ENCODE measurements around the gene CFAP100.
A peak's percentile ranks its signal among the peaks of the same experiment; 100 is the strongest.

Gene CFAP100

DNA sequence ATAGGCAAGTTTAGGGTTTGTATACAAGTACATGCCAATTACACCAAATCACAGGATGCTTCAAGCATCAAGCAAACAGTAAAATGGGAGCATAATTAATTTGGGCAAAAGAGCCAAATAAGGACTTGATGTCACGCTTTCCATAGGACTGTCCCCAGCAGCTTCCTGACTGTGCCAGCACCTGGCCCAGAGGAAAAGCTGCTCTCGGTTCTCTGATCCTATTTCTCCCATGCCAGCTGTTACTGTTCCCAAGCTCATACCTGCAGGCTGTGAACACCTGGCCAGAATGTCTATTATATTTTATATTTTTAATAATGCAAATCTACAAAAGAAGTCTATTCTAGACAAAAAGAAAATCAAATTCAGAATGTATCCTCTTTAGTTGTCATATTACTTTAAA is 68.8 kb downstream of the CFAP100 start:
- Histone ChIP-seq H3K4me1 (ENCODE audit: low read depth, poor library complexity, severe bottlenecking) (no peaks in the 10 kb centered on the region), H3K9ac (0 out of 2 replicates have a peak overlapping the region, but pooled peaks have one; percentile 4), H3K79me2 (ENCODE audit: insufficient read depth, low read depth) (no peaks in the 10 kb centered on the region), H3K4me2 (no peak overlapping the region), H2AFZ (ENCODE audit: low read depth) (no peak overlapping the region), H3K27me3 (ENCODE audit: insufficient read depth, low read depth) (no peaks in the 10 kb centered on the region), H3K4me3 (IDR thresholded peaks at IDR 0.05; ENCODE audit: insufficient read depth, low read depth, low read length) (no peak overlapping the region), H3K36me3 (ENCODE audit: insufficient read depth) (no peaks in the 10 kb centered on the region; the same call in 1 of the 2 replicates), H4K20me1 (ENCODE audit: insufficient read depth) (no peaks in the 10 kb centered on the region), H3K27ac (no peak overlapping the region)
- TF ChIP-seq, protein P1, sequence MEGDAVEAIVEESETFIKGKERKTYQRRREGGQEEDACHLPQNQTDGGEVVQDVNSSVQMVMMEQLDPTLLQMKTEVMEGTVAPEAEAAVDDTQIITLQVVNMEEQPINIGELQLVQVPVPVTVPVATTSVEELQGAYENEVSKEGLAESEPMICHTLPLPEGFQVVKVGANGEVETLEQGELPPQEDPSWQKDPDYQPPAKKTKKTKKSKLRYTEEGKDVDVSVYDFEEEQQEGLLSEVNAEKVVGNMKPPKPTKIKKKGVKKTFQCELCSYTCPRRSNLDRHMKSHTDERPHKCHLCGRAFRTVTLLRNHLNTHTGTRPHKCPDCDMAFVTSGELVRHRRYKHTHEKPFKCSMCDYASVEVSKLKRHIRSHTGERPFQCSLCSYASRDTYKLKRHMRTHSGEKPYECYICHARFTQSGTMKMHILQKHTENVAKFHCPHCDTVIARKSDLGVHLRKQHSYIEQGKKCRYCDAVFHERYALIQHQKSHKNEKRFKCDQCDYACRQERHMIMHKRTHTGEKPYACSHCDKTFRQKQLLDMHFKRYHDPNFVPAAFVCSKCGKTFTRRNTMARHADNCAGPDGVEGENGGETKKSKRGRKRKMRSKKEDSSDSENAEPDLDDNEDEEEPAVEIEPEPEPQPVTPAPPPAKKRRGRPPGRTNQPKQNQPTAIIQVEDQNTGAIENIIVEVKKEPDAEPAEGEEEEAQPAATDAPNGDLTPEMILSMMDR (conservative IDR thresholded peaks at IDR 0.05; ENCODE audit: low read depth, low read length) = no peak

DNA sequence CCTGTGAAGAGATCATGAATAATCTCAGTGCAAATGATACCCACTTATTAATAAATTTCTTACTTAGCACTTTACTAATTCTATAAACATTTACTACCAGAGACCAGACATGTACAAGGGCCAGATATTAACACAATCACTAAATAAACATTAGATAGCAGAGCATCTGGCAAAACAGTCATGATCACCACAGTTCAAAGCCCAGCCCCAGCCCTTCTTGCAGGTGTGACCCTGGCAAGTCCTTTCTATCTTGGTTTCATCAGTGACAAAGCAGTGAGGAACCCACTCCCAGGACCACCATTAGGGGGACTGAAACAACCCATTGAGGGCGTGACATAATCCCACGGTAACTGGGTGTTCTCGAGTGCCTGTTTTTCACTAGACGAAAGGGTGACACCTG is 69.4 kb downstream of the CFAP100 start:
- no peaks in the 10 kb centered on the region; the same call in 1 of the 2 replicates for H3K36me3 ChIP-seq (ENCODE audit: insufficient read depth)
- H4K20me1 ChIP-seq (ENCODE audit: insufficient read depth) = no peaks in the 10 kb centered on the region
- H3K4me2 ChIP-seq = no peak overlapping the region

DNA sequence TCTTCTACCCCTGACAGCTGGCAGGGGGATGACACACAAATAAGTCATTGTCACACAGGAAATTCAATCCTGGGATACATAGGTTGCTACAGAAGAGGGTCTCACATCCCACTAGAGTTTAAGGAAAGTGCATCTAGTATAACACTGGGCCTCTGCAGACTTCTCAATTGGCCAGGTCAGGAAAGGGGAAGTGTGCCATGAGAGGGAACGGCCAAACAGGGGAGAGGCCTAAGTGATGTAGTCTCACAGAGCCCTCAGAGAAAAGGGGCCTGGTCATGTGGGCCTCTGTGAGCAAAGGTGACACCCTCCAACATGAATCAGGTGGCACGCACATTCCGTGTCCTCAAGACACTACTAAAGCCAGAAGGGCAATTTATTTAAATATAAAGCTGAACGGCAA is 69.8 kb downstream of the CFAP100 start:
- Histone ChIP-seq H4K20me1 (ENCODE audit: insufficient read depth) (no peaks in the 10 kb centered on the region), H3K27ac (no peak overlapping the region), H3K4me2 (no peak overlapping the region), H3K27me3 (ENCODE audit: insufficient read depth, low read depth) (no peaks in the 10 kb centered on the region), H3K79me2 (ENCODE audit: insufficient read depth, low read depth) (peaks cover 4% of the 10 kb centered on the region; the same call in 1 of the 2 replicates), H3K4me1 (ENCODE audit: low read depth, poor library complexity, severe bottlenecking) (no peaks in the 10 kb centered on the region), H3K36me3 (ENCODE audit: insufficient read depth) (no peaks in the 10 kb centered on the region; the same call in 1 of the 2 replicates), H3K4me3 (IDR thresholded peaks at IDR 0.05; ENCODE audit: insufficient read depth, low read depth, low read length) (no peak overlapping the region), H3K9ac (no peak overlapping the region), H2AFZ (ENCODE audit: low read depth) (no peak overlapping the region)
- TF ChIP-seq, protein P1 (conservative IDR thresholded peaks at IDR 0.05; ENCODE audit: low read depth, low read length) = no peak

More for the DNA sequence above, 69.4 kb downstream of the CFAP100 start:
- no peaks in the 10 kb centered on the region for H3K4me1 ChIP-seq (ENCODE audit: low read depth, poor library complexity, severe bottlenecking)
- TF ChIP-seq, protein P1 (conservative IDR thresholded peaks at IDR 0.05; ENCODE audit: low read depth, low read length) = no peak
- no peak overlapping the region for H2AFZ ChIP-seq (ENCODE audit: low read depth)
- H3K27me3 ChIP-seq (ENCODE audit: insufficient read depth, low read depth) = no peaks in the 10 kb centered on the region
- H3K4me3 ChIP-seq (IDR thresholded peaks at IDR 0.05; ENCODE audit: insufficient read depth, low read depth, low read length) = no peak overlapping the region
- H3K9ac ChIP-seq = no peak overlapping the region
- H3K27ac ChIP-seq = no peak overlapping the region
- no peaks in the 10 kb centered on the region for H3K79me2 ChIP-seq (ENCODE audit: insufficient read depth, low read depth)

DNA sequence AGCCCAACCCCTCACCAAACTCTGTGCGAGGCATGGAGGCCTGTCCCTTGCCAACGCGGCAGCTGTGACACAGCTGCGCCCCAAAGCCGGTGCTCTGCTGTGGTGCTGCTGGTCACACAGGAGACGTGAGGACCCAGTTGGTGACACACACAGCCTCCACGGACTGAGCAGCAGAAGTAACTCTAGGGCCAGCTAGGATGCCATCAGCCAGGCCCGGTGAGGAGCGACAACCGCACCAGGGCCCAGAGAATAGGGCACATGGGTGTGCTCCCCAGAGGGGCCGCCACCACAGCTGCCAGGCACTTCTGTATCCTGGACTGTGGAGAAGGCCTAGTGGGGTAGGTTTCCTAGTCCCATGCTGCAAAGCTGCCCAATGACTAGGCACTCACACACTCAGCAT is 70.3 kb downstream of the CFAP100 start:
- no peak overlapping the region for H3K9ac ChIP-seq
- H3K79me2 ChIP-seq (ENCODE audit: insufficient read depth, low read depth) = peaks cover 9% of the 10 kb centered on the region
- no peaks in the 10 kb centered on the region for H3K4me1 ChIP-seq (ENCODE audit: low read depth, poor library complexity, severe bottlenecking)
- TF ChIP-seq, protein P1 (conservative IDR thresholded peaks at IDR 0.05; ENCODE audit: low read depth, low read length) = no peak
- no peak overlapping the region for H2AFZ ChIP-seq (ENCODE audit: low read depth)
- no peaks in the 10 kb centered on the region for H4K20me1 ChIP-seq (ENCODE audit: insufficient read depth)
- H3K4me3 ChIP-seq (IDR thresholded peaks at IDR 0.05; ENCODE audit: insufficient read depth, low read depth, low read length) = no peak overlapping the region
- no peak overlapping the region for H3K4me2 ChIP-seq
- H3K27me3 ChIP-seq (ENCODE audit: insufficient read depth, low read depth) = no peaks in the 10 kb centered on the region
- H3K27ac ChIP-seq = no peak overlapping the region
- H3K36me3 ChIP-seq (ENCODE audit: insufficient read depth) = no peaks in the 10 kb centered on the region; the same call in 1 of the 2 replicates
